Hepatocyte (in vitro differentiated cells): ENCODE results near the gene VKORC1L1.

Experiments
- EZH2 ChIP-seq: fragments of 200-600 bp; sonication (generic); IDR thresholded peaks from 2 replicates; pipeline ENCODE4 v1.6.1; 2016; ENCODE audit warnings: antibody characterized with exemption, mild to moderate bottlenecking, borderline replicate concordance
- TF ChIP-seq, protein P1 (sequence below): fragments of 200-600 bp; sonication (generic); IDR thresholded peaks from 2 replicates; pipeline ENCODE4 v1.5.1; 2016; ENCODE audit warnings: antibody characterized with exemption, mild to moderate bottlenecking; ENCODE audit not compliant: poor library complexity

- TF ChIP-seq, protein P1, sequence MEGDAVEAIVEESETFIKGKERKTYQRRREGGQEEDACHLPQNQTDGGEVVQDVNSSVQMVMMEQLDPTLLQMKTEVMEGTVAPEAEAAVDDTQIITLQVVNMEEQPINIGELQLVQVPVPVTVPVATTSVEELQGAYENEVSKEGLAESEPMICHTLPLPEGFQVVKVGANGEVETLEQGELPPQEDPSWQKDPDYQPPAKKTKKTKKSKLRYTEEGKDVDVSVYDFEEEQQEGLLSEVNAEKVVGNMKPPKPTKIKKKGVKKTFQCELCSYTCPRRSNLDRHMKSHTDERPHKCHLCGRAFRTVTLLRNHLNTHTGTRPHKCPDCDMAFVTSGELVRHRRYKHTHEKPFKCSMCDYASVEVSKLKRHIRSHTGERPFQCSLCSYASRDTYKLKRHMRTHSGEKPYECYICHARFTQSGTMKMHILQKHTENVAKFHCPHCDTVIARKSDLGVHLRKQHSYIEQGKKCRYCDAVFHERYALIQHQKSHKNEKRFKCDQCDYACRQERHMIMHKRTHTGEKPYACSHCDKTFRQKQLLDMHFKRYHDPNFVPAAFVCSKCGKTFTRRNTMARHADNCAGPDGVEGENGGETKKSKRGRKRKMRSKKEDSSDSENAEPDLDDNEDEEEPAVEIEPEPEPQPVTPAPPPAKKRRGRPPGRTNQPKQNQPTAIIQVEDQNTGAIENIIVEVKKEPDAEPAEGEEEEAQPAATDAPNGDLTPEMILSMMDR: no peak
- TF ChIP-seq EZH2: no peak
Observed at GRCh38 chr7:65872776-65873581, at the start of gene VKORC1L1.
